KOPT-K1 (cell line): ENCODE results near the gene SLC19A2.

Source experiments
- H3K27ac ChIP-seq: fragments of 200-600 bp; sonication (generic); 2 replicates; pipeline ENCODE4 v1.5.1; 2016; ENCODE audit warnings: antibody characterized with exemption, mild to moderate bottlenecking, low read depth, low read length; ENCODE audit not compliant: poor library complexity, severe bottlenecking
- H3K36me3 ChIP-seq: fragments of 200-600 bp; sonication (generic); 2 replicates; pipeline ENCODE4 v1.5.1; 2017; ENCODE audit warnings: antibody characterized with exemption, mild to moderate bottlenecking, low read length, moderate library complexity; ENCODE audit not compliant: insufficient read depth
- H3K9me3 ChIP-seq: fragments of 200-600 bp; sonication (generic); 2 replicates; pipeline ENCODE4 v1.5.1; 2017; ENCODE audit warnings: antibody characterized with exemption, low read length, mild to moderate bottlenecking; ENCODE audit not compliant: insufficient read depth, poor library complexity, severe bottlenecking

The SLC19A2 gene

GRCh38 chr1:169494343-169494742 lies 8.6 kb upstream of the SLC19A2 start:
- no peak overlapping the region for H3K27ac ChIP-seq
- no peaks in the 10 kb centered on the region for H3K9me3 ChIP-seq
- no peaks in the 10 kb centered on the region for H3K36me3 ChIP-seq

GRCh38 chr1:169493251-169493650 lies 7.5 kb upstream of the SLC19A2 start:
- Histone ChIP-seq H3K27ac (no peak overlapping the region), H3K9me3 (no peaks in the 10 kb centered on the region), H3K36me3 (no peaks in the 10 kb centered on the region)

GRCh38 chr1:169491845-169492281 lies 6.1 kb upstream of the SLC19A2 start:
- Histone ChIP-seq H3K36me3 (no peaks in the 10 kb centered on the region), H3K9me3 (no peaks in the 10 kb centered on the region), H3K27ac (no peak overlapping the region)

GRCh38 chr1:169488157-169488556 lies 2.4 kb upstream of the SLC19A2 start:
- Histone ChIP-seq H3K36me3 (no peaks in the 10 kb centered on the region), H3K9me3 (no peaks in the 10 kb centered on the region)

GRCh38 chr1:169487561-169487960 lies 1.8 kb upstream of the SLC19A2 start:
- H3K36me3 ChIP-seq, result no peaks in the 10 kb centered on the region
- no peaks in the 10 kb centered on the region for H3K9me3 ChIP-seq
- H3K27ac ChIP-seq, result no peak overlapping the region

More at GRCh38 chr1:169488157-169488556, 2.4 kb upstream of the SLC19A2 start:
- no peak overlapping the region for H3K27ac ChIP-seq

GRCh38 chr1:169487133-169487532 lies 1.4 kb upstream of the SLC19A2 start:
- H3K36me3 ChIP-seq, result no peaks in the 10 kb centered on the region
- H3K27ac ChIP-seq, result no peak overlapping the region
- no peaks in the 10 kb centered on the region for H3K9me3 ChIP-seq

- Histone ChIP-seq H3K27ac (peak overlapping the region; percentile 51), H3K9me3 (no peaks in the 10 kb centered on the region), H3K36me3 (no peaks in the 10 kb centered on the region)
Measured at GRCh38 chr1:169486281-169487051, 722 bp upstream of the SLC19A2 start.

- peak overlapping the region; percentile 51 for H3K27ac ChIP-seq
- H3K9me3 ChIP-seq, result no peaks in the 10 kb centered on the region
Measured at GRCh38 chr1:169484683-169485430, 887 bp downstream of the SLC19A2 start.

GRCh38 chr1:169484101-169484500 lies 1.6 kb downstream of the SLC19A2 start:
- Histone ChIP-seq H3K9me3 (no peaks in the 10 kb centered on the region), H3K36me3 (no peaks in the 10 kb centered on the region), H3K27ac (no peak overlapping the region)

More at GRCh38 chr1:169484683-169485430, 887 bp downstream of the SLC19A2 start:
- no peaks in the 10 kb centered on the region for H3K36me3 ChIP-seq

- Histone ChIP-seq H3K36me3 (no peaks in the 10 kb centered on the region), H3K9me3 (no peaks in the 10 kb centered on the region), H3K27ac (no peak overlapping the region)
Measured at GRCh38 chr1:169483500-169483966, 2.2 kb downstream of the SLC19A2 start.

- H3K9me3 ChIP-seq, result no peaks in the 10 kb centered on the region
- no peak overlapping the region for H3K27ac ChIP-seq
- peaks cover 21% of the 10 kb centered on the region for H3K36me3 ChIP-seq
Measured at GRCh38 chr1:169479363-169480066, 6.2 kb downstream of the SLC19A2 start.

GRCh38 chr1:169478094-169478672 lies 7.6 kb downstream of the SLC19A2 start:
- Histone ChIP-seq H3K9me3 (no peaks in the 10 kb centered on the region), H3K27ac (no peak overlapping the region), H3K36me3 (peaks cover 21% of the 10 kb centered on the region)

GRCh38 chr1:169475806-169476387 lies 9.8 kb downstream of the SLC19A2 start:
- no peaks in the 10 kb centered on the region for H3K9me3 ChIP-seq
- peaks cover 21% of the 10 kb centered on the region for H3K36me3 ChIP-seq
- H3K27ac ChIP-seq, result no peak overlapping the region

- Histone ChIP-seq H3K36me3 (peaks cover 21% of the 10 kb centered on the region), H3K27ac (no peak overlapping the region), H3K9me3 (no peaks in the 10 kb centered on the region)
Measured at GRCh38 chr1:169474302-169474995, 11.3 kb downstream of the SLC19A2 start.
